Uterus (tissue), 2 donors: ENCODE results near the gene RPL38.

ENCODE experiments used
- CTCF ChIP-seq, 4 experiments: fragments of 200-600 bp in 2 of 4; fragments of 450-650 bp in 2 of 4; sonication (generic) in 2 of 4; IDR thresholded peaks; one replicate each; pipeline ENCODE4 v1.5.1; 2016 to 2019; ENCODE audit warnings: antibody characterized with exemption in 4 of 4, mild to moderate bottlenecking in 2 of 4, moderate library complexity in 1 of 4
- POLR2A ChIP-seq, 2 donors: fragments of 450-650 bp; IDR thresholded peaks; one replicate each; pipeline ENCODE4 v1.6.1; 2016; ENCODE audit warnings: antibody characterized with exemption in 2 of 2, mild to moderate bottlenecking in 1 of 2, moderate library complexity in 1 of 2

GRCh38 chr17:74180336-74180735 lies 23.1 kb upstream of the RPL38 start:
- TF ChIP-seq CTCF (IDR thresholded peaks at IDR 0.05) = no peak
- no peak for TF ChIP-seq POLR2A (IDR thresholded peaks at IDR 0.05)
